ENCODE results near the gene GCG. TPM values are rescaled to one million over a fixed set of nuclear protein-coding genes. Genes with fewer than 3 reads are reported as not detected.

Gene GCG
- total RNA-seq, 1 donor from 2014 or later: not detected

- Histone ChIP-seq H3K4me1 (no peaks in the 10 kb centered on the region), H3K4me3 (no peak overlapping the region), H3K27me3 (no peaks in the 10 kb centered on the region), H3K9me3 (no peaks in the 10 kb centered on the region), H3K36me3 (peaks cover 0 to 8% of the 10 kb centered on the region in 2 donors), H3K27ac (no peak overlapping the region)
- no peak for DNase-seq (ENCODE audit: low spot score in 2 of 2)
- TF ChIP-seq, protein P1, sequence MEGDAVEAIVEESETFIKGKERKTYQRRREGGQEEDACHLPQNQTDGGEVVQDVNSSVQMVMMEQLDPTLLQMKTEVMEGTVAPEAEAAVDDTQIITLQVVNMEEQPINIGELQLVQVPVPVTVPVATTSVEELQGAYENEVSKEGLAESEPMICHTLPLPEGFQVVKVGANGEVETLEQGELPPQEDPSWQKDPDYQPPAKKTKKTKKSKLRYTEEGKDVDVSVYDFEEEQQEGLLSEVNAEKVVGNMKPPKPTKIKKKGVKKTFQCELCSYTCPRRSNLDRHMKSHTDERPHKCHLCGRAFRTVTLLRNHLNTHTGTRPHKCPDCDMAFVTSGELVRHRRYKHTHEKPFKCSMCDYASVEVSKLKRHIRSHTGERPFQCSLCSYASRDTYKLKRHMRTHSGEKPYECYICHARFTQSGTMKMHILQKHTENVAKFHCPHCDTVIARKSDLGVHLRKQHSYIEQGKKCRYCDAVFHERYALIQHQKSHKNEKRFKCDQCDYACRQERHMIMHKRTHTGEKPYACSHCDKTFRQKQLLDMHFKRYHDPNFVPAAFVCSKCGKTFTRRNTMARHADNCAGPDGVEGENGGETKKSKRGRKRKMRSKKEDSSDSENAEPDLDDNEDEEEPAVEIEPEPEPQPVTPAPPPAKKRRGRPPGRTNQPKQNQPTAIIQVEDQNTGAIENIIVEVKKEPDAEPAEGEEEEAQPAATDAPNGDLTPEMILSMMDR (IDR thresholded peaks at IDR 0.05): no peak
- intact Hi-C loops (cut with DNase I): no loop called here
Observed at GRCh38 chr2:162196638-162197037, 44.6 kb upstream of the GCG start.

DNA sequence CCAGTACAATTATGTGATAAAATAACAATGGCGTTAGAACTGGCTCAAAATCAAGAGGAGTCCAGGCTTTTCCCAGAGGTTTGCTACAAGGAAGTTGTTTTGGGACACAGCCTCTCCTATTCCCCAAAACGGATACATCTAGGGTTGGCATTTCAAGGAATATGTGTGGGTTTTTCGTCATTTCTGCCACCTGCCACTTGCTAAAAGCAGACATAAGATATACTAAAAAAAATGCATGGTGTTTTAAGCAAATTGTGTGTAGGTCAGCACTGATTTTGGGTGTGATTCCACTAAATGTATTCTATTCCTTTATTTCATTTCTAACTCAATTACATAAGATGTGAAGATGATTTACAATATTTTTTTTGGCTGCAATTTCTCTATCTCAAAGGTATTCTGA lies 36.4 kb upstream of the GCG start:
- intact Hi-C loops (cut with DNase I): no loop called here
- Histone ChIP-seq H3K4me1 (no peaks in the 10 kb centered on the region), H3K4me3 (no peak overlapping the region), H3K27ac (no peak overlapping the region), H3K9me3 (no peaks in the 10 kb centered on the region), H3K27me3 (no peaks in the 10 kb centered on the region), H3K36me3 (no peaks in the 10 kb centered on the region)
- DNase-seq (ENCODE audit: low spot score in 2 of 2): no peak
- TF ChIP-seq, protein P1 (IDR thresholded peaks at IDR 0.05): no peak

DNA sequence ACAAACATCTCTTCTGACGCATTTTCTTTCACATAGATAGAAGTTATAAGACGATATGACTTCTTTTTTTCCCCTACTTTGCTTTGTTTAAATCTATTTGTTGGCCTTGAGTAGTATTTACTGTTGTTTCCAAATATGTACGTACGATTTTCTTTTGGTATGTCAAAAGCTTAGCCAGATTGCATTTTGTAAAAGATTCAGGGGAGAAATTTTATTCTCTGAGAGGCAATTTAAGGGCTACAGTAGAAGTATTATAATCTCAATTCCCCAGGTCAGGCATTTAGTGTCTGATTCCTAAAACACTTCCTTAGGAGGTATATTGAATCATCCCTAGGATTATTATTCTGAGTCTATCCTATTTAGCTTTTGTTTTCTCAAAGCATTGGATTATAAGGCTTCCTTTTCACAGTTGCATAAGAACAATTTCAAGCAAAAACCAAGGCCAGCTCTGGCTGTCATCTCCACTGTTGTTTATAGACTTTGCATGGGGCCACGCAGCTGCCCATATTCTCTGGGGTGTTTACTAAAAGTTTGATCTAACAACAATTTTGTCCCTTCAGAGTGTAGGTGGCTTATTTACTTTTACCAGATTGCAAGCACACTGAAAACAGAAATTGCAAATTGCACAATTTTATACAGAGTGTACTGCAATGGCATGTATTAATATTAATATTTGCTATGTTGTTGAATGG lies 33.6 kb upstream of the GCG start:
- Histone ChIP-seq H3K27me3 (no peaks in the 10 kb centered on the region), H3K27ac (no peak overlapping the region), H3K4me1 (no peaks in the 10 kb centered on the region), H3K4me3 (no peak overlapping the region), H3K36me3 (no peaks in the 10 kb centered on the region), H3K9me3 (no peaks in the 10 kb centered on the region)
- TF ChIP-seq, protein P1 (IDR thresholded peaks at IDR 0.05): no peak
- DNase-seq (ENCODE audit: low spot score in 2 of 2): no peak
- intact Hi-C loops (cut with DNase I): no loop called here

- Histone ChIP-seq H3K4me3 (no peak overlapping the region), H3K9me3 (no peaks in the 10 kb centered on the region), H3K27me3 (no peaks in the 10 kb centered on the region), H3K4me1 (no peaks in the 10 kb centered on the region), H3K36me3 (no peaks in the 10 kb centered on the region), H3K27ac (no peak overlapping the region)
- DNase-seq (ENCODE audit: low spot score in 2 of 2): no peak
- TF ChIP-seq, protein P1 (IDR thresholded peaks at IDR 0.05): no peak
- intact Hi-C loops (cut with DNase I): no loop called here
Observed at GRCh38 chr2:162184821-162185450, 32.9 kb upstream of the GCG start.

- Histone ChIP-seq H3K27ac (no peak overlapping the region), H3K36me3 (no peaks in the 10 kb centered on the region), H3K4me3 (no peak overlapping the region), H3K4me1 (no peaks in the 10 kb centered on the region), H3K9me3 (no peaks in the 10 kb centered on the region), H3K27me3 (no peaks in the 10 kb centered on the region)
- intact Hi-C loops (cut with DNase I): no loop called here
- no peak for DNase-seq (ENCODE audit: low spot score in 2 of 2)
- TF ChIP-seq, protein P1 (IDR thresholded peaks at IDR 0.05): no peak
Observed at GRCh38 chr2:162184359-162184758, 32.3 kb upstream of the GCG start.
